Hepatocyte (in vitro differentiated cells): ENCODE measurements around the gene C6orf15.

Source experiments
- EZH2 ChIP-seq: fragments of 200-600 bp; sonication (generic); IDR thresholded peaks from 2 replicates; pipeline ENCODE4 v1.6.1; 2016; ENCODE audit warnings: antibody characterized with exemption, mild to moderate bottlenecking, borderline replicate concordance
- TF ChIP-seq, protein P1 (sequence below): fragments of 200-600 bp; sonication (generic); IDR thresholded peaks from 2 replicates; pipeline ENCODE4 v1.5.1; 2016; ENCODE audit warnings: antibody characterized with exemption, mild to moderate bottlenecking; ENCODE audit not compliant: poor library complexity

DNA sequence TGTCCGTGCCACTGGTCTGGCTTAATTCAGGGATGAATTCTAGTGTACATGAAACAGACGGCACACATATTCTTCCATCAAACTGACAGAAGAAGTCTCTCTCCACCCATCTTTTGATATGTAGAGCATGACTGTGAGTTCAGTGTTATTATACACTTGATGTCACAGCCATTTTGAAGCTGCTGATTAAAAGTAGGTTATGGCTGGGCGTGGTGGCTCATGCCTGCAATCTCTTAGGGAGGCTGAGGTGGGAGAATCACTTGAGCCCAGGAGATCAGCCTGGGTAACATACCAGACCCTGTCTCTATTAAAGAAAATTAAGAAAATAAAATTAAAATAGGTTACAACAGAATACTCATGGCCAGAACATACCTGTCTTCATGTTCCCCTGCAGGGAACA is 20.7 kb downstream of the C6orf15 start:
- TF ChIP-seq, protein P1, sequence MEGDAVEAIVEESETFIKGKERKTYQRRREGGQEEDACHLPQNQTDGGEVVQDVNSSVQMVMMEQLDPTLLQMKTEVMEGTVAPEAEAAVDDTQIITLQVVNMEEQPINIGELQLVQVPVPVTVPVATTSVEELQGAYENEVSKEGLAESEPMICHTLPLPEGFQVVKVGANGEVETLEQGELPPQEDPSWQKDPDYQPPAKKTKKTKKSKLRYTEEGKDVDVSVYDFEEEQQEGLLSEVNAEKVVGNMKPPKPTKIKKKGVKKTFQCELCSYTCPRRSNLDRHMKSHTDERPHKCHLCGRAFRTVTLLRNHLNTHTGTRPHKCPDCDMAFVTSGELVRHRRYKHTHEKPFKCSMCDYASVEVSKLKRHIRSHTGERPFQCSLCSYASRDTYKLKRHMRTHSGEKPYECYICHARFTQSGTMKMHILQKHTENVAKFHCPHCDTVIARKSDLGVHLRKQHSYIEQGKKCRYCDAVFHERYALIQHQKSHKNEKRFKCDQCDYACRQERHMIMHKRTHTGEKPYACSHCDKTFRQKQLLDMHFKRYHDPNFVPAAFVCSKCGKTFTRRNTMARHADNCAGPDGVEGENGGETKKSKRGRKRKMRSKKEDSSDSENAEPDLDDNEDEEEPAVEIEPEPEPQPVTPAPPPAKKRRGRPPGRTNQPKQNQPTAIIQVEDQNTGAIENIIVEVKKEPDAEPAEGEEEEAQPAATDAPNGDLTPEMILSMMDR, result no peak
- TF ChIP-seq EZH2, result no peak
